ENCODE results near the gene FAM3D.

Gene FAM3D

DNA sequence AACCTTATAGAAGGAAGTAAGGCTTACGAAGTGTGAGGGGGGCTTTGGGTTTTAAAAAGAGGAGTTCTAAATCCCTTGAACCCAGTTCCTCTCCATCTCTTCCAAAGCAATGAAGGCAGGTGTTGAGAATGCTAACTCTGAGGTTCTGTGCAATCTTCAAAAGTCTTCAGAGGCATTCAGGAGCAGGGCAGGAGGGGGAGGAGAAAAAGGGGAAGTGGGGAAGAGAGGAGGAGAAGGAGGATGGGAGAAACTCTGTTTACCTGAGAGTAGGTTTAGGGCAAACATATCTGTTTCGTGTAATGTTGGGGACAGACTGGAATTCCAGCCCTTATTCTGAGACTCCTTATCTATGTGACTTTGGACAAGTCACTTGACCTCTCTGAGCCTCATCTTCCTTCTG is 36.9 kb downstream of the FAM3D start:
- in situ Hi-C loops (cut with HindIII; ENCODE audit: low sequenced_read_pairs), result no loop called here

DNA sequence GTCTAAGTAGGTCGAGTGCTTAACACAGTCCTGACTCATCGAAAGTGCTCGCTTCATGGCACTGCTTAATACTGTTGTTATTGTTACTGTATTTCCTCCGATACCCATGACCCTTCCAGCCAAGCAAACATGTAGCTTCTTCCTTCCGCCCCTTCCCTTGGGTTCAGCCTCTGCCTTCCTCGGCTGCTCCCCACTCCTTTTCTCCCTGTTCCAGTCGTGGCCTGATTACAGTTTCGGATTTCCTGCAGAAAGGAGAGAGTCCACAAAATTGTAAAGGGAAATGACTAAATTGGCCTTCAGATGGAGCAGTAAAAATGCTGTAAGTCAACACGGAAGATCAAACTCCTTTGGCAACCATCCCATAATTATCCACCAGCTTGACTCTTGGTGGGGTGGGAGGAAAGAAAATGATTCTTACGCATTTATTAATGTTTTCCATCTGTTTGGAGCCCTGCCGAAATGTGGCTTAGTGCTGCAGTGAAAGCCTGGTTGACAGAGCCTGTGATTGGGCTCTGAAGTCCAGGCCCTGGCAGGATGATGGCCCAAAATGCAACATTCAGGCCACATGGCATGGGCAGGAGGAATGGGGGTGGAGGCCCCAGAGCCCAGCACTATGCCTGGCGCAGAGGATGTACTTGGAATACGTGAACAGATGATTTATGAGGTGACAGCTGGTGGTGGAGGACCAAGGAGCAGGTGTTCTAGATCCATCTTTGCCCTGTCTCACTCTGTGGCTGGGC is 37.6 kb downstream of the FAM3D start:
- in situ Hi-C loops (cut with HindIII; ENCODE audit: low sequenced_read_pairs), result no loop called here

DNA sequence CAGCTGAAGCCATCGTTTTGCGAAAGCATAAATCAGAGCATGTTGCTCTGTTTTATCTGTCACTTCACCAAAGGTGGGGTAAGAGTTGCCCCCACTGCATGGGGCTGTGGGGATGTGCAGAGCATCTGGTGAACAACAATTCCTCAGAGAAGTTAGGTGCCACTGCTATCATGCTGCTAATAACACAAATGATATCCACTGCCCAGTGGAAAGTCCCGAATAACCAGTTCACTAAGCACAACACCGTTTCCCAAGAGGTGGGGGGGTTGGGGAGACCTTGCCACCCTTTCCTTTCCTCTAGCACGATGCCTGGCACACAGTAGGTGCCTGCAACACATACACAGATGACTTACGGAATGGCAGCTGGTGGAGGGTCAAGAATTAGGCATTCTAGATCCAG is 38.6 kb downstream of the FAM3D start:
- in situ Hi-C loops (cut with HindIII; ENCODE audit: low sequenced_read_pairs), result no loop called here

DNA sequence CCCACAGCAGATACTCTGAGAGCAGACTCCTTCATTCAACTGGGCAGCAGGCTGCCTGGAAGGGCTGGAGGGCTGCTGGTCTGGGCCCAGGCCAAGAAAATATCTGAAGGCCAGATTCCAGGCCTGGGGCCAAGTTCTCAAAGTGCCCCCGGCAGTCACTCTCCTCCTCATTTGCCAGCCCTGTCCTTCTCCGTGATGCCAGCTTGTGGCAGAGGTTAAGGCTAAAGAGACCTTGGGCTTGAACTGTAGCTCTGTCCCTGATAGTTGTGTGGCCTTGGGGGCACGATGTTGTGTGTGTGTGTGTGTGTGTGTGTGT is 39.0 kb downstream of the FAM3D start:
- in situ Hi-C loops (cut with HindIII; ENCODE audit: low sequenced_read_pairs), result no loop called here

DNA sequence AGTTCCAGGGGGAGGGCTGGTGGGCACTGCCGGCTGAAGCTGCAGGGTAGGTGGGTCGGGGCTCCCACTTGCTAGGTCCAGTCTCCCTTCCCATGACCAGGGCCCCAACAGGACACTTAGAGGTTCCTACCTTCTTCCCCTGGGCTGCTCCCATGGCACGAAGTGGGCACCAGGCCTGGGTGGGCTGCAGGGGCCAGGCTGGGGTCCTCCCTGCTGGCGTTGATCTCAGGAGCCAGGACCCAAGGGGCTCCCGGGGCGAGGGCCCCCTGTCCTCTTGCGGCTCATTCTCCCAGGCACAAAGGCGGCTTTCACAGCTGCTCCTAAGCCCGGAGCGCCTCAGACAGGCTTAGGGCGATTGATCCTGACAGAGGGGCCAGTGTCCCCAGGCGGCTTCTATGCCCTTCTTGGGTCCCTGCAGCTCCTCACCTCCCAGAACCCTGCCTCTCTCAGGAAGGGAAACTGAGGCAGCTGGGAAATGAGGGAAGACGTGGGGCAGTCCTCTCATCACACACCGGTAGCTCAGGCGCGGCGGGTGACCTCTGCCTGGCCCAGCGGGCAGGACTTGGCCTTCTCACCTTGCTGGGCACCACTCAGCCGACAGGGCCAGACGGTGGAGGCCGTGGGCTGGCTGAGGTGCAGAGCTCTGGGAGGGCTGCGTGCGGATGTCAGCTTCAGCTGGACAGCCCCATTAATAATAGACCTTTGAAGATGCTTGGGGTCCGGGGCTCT is 39.6 kb downstream of the FAM3D start:
- in situ Hi-C loops (cut with HindIII; ENCODE audit: low sequenced_read_pairs), result no loop called here

DNA sequence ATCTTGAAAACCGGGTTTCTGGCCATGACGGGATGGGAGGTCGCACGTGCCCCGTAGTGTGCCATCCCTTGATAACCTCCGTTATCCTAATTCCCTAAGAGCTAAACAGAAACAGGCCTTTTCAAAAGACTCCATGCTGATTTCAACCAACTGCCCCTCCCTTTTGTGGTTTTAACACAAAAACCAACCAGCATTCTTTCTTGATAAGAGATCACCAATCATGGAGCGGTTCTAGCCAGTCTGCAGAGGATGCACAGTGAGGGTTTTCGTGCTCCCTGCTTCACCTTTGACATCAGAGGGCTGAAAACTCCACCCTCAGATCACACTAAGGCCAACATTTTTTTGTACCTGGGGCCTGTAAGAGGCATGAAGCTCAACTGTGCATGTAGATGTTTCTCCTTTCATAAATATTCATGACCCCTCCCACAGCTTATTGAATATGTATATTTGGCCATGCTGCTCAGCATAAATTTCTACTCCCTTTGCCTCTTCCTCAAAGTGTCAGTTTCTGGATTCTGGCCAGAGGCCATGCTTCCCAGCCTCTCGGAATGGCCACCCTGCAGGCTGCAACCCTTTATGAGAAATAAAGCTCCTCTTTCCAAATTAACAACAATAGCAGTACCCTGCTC is 41.3 kb downstream of the FAM3D start:
- in situ Hi-C loops (cut with HindIII; ENCODE audit: low sequenced_read_pairs), result no loop called here

DNA sequence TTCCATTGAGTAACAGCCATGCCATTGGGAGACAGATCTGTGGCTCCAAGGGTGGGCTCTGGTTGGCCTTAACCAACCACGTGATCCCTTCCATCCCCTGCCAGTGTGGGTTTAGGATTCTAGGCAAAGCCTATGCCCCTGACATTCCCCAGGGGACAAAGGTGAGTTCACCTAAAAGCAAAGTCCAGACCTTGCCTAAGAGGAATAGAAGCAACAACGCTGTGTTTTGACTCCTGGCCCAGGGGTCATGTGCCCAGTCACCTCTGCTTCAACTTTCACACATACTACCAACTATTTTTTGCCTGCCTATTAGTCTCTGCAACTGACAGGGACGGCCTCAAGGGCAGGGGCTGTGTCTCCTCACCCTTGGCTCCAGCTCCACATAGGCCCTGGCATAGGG is 42.0 kb downstream of the FAM3D start:
- in situ Hi-C loops (cut with HindIII; ENCODE audit: low sequenced_read_pairs), result loop anchor here (5.0 kb wide), 1 partner anchor 47 kb away; the partner anchor contains the start of gene FAM107A

DNA sequence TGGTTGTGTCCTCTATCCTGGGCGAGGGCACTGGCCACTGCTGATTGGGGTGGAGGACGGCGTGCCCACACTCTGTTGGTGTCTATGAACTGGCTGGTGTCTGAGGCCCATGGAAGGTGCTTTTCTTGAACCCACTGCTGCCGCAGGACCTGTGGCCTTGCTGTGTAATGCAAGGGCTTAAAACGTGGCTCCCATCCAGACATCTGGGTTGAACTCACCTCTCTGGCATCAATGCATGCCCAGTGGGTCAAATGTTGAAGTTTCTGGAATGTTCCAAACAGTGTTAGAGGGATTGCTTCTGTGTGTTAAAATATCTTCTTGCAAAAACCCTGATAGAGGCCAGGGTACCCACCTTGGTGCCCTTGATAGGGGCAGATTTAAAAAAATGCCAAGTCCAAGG is 42.6 kb downstream of the FAM3D start:
- in situ Hi-C loops (cut with HindIII; ENCODE audit: low sequenced_read_pairs), result loop anchor here (5.0 kb wide), 1 partner anchor 47 kb away; the partner anchor contains the start of gene FAM107A

DNA sequence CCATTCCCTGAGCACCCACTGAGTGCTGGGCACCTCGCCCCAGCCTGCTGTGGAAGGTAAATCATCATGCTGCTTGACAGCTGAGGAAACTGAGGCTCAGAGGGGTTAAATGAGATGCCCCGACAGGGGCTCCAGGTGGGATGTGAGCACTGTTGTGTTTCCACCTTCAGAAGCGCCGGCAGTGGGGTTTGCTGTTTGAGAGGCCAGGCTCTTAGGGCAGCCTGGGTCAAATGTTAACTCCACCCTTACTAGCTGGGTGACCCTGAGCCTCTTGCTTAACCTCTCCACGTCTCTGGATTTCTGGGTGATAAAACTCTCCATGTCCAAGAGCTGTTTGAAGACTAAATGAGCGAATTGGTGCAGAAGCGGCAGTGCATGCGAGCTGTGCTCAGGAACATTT is 43.1 kb downstream of the FAM3D start:
- in situ Hi-C loops (cut with HindIII; ENCODE audit: low sequenced_read_pairs), result loop anchor here (5.0 kb wide), 1 partner anchor 46 kb away; the partner anchor contains the start of gene FAM107A

DNA sequence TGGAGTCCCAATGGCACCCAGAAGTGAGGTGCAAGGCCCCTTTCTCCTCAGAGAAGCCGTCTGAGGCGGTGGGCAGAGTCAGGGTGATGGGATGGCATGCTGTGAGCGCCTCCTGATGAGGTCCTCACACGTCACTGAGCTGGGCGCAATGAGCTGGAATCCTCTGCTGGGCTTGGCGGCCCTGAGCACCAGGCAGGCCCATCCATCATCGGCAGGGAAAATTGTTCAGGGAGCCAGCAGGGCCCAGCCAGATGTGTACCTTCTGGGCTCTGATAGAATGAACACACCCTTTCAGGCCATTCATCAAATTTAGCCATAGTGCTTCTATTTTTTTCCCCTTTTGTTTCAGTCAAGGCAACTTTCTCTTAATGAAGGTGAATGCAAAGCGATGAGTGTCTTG is 43.7 kb downstream of the FAM3D start:
- in situ Hi-C loops (cut with HindIII; ENCODE audit: low sequenced_read_pairs), result loop anchor here (5.0 kb wide), 1 partner anchor 46 kb away; the partner anchor contains the start of gene FAM107A

DNA sequence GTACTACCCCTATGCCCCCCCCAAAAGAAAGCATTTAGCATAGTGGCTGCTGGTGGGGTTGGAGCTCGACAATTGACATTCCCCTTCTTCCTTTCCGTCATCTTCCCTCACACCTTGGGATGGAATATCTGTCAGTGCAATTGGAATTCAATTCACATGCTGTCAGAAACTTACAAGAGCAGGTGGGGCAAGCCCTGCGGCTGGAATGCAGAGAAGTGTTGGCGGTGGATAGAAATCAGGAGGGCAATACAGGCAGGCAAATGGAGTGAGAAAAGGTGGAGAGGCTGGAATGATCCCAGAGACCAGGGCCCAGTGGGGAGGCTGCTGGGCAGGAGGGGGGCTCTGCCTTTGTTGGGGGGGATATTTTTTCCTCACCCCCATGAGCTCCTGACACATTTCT is 44.1 kb downstream of the FAM3D start:
- in situ Hi-C loops (cut with HindIII; ENCODE audit: low sequenced_read_pairs), result loop anchor here (5.0 kb wide), 1 partner anchor 45 kb away; the partner anchor contains the start of gene FAM107A

DNA sequence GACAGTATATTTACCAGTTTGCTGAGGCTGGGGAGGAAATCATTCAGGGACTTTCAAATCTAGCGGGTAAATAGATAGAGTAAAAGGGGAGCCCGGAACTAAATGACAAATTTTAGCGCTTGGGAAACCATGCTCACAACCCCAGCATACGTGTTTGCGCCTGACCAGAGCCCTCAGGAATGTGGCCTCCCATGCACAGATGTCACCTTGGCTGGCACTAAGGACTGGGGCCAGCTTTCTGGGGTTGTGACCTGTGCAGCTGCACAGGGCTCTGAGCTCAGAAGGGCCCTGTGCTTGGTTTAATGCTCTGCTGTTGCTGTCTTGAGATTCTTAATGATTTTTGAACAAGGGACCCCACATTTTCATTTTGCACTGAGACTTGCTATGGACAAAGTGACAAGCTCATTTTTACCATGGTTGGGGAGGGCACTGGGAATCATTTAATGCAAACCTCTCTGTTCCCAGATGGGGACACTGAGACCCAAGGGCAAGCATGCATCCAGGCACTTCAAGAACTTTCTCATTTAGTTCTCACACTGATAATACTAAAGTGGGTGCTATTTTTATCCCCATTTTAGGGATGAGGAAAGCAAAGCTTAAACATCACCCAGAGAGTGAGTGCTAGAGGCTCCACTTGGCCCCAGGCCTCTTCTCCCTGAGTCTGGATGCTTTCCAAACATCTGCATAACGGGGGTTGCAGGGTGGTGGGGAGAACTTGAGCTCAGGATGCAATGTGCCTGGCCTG is 45.3 kb downstream of the FAM3D start:
- in situ Hi-C loops (cut with HindIII; ENCODE audit: low sequenced_read_pairs), result loop anchor here (5.0 kb wide), 1 partner anchor 44 kb away; the partner anchor contains the start of gene FAM107A

DNA sequence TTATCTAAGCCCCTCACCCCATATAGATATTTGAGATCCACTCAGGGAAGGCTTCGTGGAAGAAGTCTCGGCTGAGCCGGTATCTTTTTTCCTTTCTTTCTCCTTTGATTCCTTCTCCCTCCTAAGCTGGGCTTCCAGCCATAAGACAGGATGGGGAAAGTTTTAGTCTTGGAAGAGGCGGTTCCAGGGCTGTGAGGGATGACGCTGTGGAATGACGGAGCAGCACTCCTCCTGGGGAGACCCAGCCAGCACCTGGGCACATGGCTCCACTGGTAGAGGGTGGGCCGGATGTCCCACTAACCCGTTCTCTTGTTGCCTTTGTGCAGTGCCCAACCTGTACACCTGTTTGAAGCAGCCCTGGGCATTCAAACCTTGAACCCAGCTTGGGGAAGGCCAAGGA is 46.2 kb downstream of the FAM3D start:
- in situ Hi-C loops (cut with HindIII; ENCODE audit: low sequenced_read_pairs), result loop anchor here (5.0 kb wide), 1 partner anchor 43 kb away; the partner anchor contains the start of gene FAM107A

DNA sequence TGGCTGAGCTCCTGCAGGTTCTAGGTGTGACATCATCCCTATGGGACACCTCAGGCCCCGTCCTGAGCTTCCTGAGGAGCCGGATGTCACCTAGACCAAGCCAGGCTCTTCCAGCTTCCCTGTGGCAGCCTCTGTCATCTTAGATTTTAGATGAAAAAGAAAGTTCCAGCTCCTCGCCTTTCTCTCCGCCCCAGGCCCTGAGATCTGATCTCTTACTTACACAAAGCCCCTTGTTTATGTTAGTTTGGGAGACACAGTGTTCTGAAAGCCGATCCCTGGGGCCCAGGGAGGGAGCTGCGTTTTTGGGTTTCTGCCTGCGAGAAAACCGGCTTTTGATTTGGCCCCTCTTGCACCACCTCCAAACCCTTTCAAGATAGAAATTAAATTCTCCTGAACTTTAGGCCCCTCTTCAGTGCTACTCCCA is 49.2 kb downstream of the FAM3D start:
- in situ Hi-C loops (cut with HindIII; ENCODE audit: low sequenced_read_pairs), result no loop called here

DNA sequence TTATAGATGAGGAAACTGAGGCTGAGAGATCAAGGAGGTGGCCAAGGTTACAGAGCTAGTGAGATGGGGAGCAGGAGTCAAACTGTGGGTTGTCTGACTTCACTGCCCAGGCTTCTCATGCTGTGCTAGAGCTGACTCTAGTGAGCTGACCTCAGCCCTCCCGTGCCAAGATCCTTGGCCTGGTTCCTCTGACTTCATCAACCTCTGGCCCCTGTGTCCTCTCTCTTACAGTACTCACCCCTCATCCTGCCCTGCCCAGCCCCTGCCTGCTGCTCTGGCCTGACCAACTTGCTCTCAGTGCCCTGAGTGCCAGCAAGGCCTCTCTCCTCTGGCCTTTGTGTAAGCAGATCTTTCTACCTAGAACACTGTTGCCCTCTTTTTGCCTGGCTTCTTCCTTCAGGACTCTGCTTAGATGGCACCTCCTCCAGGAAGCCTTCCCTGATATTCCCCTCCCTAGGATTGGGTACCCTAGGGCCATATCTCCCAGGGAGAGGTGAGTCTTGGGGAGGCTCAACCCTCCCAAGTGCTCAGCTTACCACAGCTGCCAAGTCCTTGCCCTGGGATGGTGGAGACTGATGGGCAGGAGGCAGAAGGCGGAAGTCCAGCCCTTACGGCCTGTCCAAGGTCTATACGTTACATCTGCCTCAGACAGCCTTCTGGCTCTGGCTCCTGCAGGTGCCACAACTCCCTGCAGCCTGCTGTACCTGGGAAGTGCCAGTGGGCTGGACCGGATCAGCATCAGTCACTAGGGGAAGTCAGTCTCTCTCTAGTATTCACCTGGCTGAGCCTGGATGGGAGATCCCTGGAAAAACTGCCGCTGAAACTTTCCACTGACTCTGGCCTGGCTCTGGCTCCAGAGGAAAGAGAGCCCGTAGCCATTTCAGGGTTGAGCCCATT is 53.1 kb downstream of the FAM3D start:
- in situ Hi-C loops (cut with HindIII; ENCODE audit: low sequenced_read_pairs), result no loop called here

DNA sequence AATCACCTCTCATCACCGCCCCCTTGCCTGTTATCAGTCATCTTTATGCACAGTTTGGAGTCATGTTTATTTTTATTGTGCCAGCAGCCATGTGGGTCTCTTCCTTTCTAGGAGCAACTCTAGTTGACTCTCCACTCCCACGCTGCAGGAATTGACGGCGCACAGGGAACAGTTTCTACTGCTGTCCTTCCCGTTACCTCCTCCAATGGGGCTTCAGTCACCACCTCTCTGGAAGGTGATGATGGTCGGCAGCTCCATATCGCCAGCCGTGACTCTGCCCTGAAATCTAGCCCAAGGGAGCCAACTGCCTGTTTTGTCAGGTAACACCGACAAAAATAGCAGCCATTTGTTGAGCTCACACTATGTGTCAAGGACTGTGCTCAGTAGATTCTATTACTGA is 53.7 kb downstream of the FAM3D start:
- in situ Hi-C loops (cut with HindIII; ENCODE audit: low sequenced_read_pairs), result no loop called here

DNA sequence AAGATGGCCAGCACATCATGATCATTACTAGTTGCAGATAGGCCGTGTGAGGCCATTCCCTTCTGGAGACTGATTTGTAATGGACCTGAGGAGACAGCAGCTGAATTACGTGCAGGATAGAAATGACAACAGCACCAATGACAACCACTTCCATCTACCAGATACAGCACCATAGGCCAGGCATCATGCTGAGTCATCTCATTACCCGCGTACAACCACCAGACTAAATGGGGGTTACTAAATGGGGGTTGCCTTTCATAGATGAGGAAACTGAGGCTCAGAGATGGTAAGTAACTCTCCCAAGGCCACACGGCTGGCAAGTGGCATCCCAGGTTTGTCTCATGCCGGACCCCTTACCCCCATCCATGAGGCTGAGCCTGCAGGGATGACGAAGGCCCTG is 56.6 kb downstream of the FAM3D start:
- in situ Hi-C loops (cut with HindIII; ENCODE audit: low sequenced_read_pairs), result no loop called here

DNA sequence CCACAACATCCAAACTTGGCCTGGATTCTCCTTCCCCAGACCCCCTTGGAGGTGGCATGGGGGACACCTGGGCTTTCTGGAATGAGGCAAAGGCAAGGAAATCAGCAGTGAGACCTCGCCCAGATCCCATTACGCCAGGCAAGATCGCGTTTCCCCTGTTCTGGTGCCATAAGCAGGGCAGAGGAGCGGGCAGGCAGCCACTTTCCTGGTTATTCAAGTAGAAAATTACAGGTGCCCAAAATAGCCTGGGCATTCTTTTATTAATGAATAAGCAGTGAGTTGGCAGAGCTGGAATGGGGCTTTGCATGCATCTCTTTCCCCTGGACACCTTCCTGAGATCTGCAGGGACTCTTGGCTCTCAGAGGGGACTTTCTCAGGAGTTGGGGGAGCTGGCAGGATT is 57.9 kb downstream of the FAM3D start:
- in situ Hi-C loops (cut with HindIII; ENCODE audit: low sequenced_read_pairs), result no loop called here

DNA sequence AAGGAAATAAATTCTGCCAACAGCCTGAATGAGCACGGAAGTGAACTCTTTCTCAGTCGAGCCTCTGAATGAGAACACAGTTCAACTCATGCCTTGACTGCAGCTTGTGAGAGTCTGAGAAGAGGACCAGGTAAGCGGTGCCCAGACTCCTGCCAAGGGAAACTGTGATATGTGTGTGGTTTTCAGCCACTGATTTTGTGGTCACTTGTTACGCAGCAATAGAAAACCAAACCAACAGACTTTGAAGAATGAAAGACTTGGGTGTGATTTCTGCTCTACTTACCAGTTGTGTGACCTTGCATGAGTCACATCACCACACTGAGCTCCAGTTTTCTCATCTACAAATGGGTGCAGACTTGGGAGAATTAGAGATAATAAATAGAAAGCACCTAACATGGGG is 58.8 kb downstream of the FAM3D start:
- in situ Hi-C loops (cut with HindIII; ENCODE audit: low sequenced_read_pairs), result no loop called here

DNA sequence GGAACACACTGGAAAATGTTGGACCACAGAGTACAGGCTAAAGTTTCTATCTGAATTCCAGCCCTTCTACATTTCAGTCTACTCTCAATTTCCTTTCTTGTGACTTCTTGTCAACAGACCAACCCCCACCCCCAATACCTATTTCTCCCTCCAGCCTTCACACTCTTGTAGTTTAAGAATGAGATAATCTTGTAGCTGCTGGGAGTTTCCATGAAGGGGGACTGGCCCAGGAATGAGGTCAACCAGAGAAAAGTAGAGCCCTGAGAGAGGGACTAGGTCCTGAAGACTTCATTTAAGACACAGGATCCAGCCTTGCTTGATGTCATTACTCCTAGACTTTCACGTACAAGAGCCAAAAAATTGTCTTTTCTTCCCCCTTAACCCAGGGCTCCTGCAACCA is 59.9 kb downstream of the FAM3D start:
- in situ Hi-C loops (cut with HindIII; ENCODE audit: low sequenced_read_pairs), result no loop called here
